Measurements from ENCODE around the gene ISYNA1.

- TF ChIP-seq, protein P1, sequence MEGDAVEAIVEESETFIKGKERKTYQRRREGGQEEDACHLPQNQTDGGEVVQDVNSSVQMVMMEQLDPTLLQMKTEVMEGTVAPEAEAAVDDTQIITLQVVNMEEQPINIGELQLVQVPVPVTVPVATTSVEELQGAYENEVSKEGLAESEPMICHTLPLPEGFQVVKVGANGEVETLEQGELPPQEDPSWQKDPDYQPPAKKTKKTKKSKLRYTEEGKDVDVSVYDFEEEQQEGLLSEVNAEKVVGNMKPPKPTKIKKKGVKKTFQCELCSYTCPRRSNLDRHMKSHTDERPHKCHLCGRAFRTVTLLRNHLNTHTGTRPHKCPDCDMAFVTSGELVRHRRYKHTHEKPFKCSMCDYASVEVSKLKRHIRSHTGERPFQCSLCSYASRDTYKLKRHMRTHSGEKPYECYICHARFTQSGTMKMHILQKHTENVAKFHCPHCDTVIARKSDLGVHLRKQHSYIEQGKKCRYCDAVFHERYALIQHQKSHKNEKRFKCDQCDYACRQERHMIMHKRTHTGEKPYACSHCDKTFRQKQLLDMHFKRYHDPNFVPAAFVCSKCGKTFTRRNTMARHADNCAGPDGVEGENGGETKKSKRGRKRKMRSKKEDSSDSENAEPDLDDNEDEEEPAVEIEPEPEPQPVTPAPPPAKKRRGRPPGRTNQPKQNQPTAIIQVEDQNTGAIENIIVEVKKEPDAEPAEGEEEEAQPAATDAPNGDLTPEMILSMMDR (conservative IDR thresholded peaks at IDR 0.05; ENCODE audit: low read depth in 2 of 2): no peak
- no peak for TF ChIP-seq REST (IDR thresholded peaks at IDR 0.05; ENCODE audit: unreplicated experiment)
- no peak for TF ChIP-seq EZH2 (IDR thresholded peaks at IDR 0.05; ENCODE audit: low read depth, unreplicated experiment)
- no peak for TF ChIP-seq POLR2AphosphoS5 (IDR thresholded peaks at IDR 0.05; ENCODE audit: low read depth)
These were observed 3.2 kb upstream of the ISYNA1 start for GRCh38 chr19:18440936-18441803.
